ENCODE measurements around the gene NOC2L. TPM values are rescaled to one million over a fixed set of nuclear protein-coding genes. Genes with fewer than 3 reads are reported as not detected.

Gene NOC2L
- total and polyA plus RNA-seq, 2 donors (not counting 3 experiments of a cell fraction or from before 2014, with no cell fraction given): 55.3 to 87.9 TPM

DNA sequence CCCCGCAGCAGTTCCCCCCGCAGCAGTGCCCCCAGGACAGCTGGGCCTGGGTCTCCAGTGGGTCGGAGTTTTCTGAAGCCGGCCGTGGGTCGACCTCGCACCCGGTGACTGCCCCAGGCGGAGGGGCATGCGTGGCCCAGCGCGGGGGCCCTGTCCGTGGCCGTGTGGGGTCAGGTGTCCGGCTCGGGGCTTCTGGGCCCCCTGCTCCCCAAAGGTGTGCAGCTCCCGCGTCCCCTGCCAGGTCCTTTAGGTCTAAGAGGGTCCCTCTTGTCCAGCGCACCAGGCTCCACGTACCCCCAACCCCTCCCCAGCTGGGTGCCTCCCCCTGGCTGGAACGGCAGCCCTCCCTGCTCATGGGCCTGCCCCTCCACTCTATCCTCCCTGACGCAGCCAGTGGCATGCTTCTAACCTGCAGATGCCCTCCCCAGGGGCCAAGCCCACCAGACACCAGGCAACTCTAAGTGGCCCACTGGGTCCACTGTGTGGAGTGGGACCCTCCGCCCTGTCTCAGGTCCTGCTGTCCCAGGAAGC, 46.8 kb upstream of the NOC2L start:
- POLR2A ChIA-PET: no interaction called here

More for the DNA sequence above, 46.8 kb upstream of the NOC2L start:
- Histone ChIP-seq H4K20me1 (replicated peaks; ENCODE audit: control insufficient read depth, extremely low read depth, insufficient read depth, low read length) (no peaks in the 10 kb centered on the region), H3K9me3 (replicated peaks; ENCODE audit: control insufficient read depth, insufficient read depth, low read length) (no peaks in the 10 kb centered on the region), H3K79me2 (ENCODE audit: control insufficient read depth, insufficient read depth, low read length) (no peaks in the 10 kb centered on the region), H3K4me2 (ENCODE audit: insufficient read depth, low read length) (no peak overlapping the region), H3K4me1 (ENCODE audit: control insufficient read depth, extremely low read depth, insufficient read depth, low read length) (peaks cover 14% of the 10 kb centered on the region), H3K9ac (replicated peaks; ENCODE audit: extremely low read depth, insufficient read depth, low read length) (no peak overlapping the region), H3K27me3 (ENCODE audit: control insufficient read depth in 2 of 2, insufficient read depth in 2 of 2, low read length in 2 of 2) (no peaks in the 10 kb centered on the region), H3K36me3 (ENCODE audit: control insufficient read depth in 2 of 2, extremely low read depth in 1 of 2, insufficient read depth in 2 of 2, low read length in 2 of 2) (no peaks in the 10 kb centered on the region), H3K4me3 (replicated peaks in 1 of 3; ENCODE audit: insufficient read depth in 1 of 3, low read depth in 1 of 3, low read length in 3 of 3) (no peak overlapping the region), H3K9me1 (replicated peaks; ENCODE audit: control insufficient read depth, extremely low read depth, insufficient read depth, low read length) (no peaks in the 10 kb centered on the region), H2AFZ (ENCODE audit: low read depth, low read length) (no peak overlapping the region), H3K27ac (ENCODE audit: insufficient read depth, low read depth, low read length) (no peak overlapping the region)
- FAIRE-seq: no peak
- TF ChIP-seq, protein P1, sequence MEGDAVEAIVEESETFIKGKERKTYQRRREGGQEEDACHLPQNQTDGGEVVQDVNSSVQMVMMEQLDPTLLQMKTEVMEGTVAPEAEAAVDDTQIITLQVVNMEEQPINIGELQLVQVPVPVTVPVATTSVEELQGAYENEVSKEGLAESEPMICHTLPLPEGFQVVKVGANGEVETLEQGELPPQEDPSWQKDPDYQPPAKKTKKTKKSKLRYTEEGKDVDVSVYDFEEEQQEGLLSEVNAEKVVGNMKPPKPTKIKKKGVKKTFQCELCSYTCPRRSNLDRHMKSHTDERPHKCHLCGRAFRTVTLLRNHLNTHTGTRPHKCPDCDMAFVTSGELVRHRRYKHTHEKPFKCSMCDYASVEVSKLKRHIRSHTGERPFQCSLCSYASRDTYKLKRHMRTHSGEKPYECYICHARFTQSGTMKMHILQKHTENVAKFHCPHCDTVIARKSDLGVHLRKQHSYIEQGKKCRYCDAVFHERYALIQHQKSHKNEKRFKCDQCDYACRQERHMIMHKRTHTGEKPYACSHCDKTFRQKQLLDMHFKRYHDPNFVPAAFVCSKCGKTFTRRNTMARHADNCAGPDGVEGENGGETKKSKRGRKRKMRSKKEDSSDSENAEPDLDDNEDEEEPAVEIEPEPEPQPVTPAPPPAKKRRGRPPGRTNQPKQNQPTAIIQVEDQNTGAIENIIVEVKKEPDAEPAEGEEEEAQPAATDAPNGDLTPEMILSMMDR (IDR thresholded peaks at IDR 0.05; ENCODE audit: extremely low read depth in 1 of 2, insufficient read depth in 1 of 2, low read depth in 1 of 2, low read length in 2 of 2): no peak
- TF ChIP-seq MYC (IDR thresholded peaks at IDR 0.05; ENCODE audit: low read depth, low read length): no peak
- TF ChIP-seq POLR2A (IDR thresholded peaks at IDR 0.05; ENCODE audit: low read depth, low read length): no peak
- TF ChIP-seq EZH2 (IDR thresholded peaks at IDR 0.05; ENCODE audit: borderline replicate concordance, low read depth, low read length, severe bottlenecking): no peak
- TF ChIP-seq GATA2 (IDR thresholded peaks at IDR 0.05; ENCODE audit: insufficient read depth, insufficient read length, low read depth, low read length): no peak
- TF ChIP-seq FOS (IDR thresholded peaks at IDR 0.05; ENCODE audit: borderline replicate concordance, insufficient read depth, low read length): no peak
- no peak for TF ChIP-seq JUN (IDR thresholded peaks at IDR 0.05; ENCODE audit: borderline replicate concordance, insufficient read depth, insufficient read length, low read depth)
- DNase-seq (ENCODE audit: low read depth, low spot score): no peak
- dilution Hi-C loops (cut with MboI; ENCODE audit: extremely low pct_ligation_motif_present, low sequenced_read_pairs): no loop called here
- no TSS peak for BruUV-seq (replicated peaks)
- CTCF ChIA-PET: interaction anchor here (1.2 to 5.7 kb wide), 2 partner anchors 8 to 286 kb away, joined by 4 to 41 read pairs; partner anchors contain the start of gene ISG15
- intact Hi-C loops (cut with micrococcal nuclease): no loop called here

All from endothelial cell of umbilical vein (primary cell).